Naive thymus-derived CD8-positive, alpha-beta T cell (primary cell): ENCODE data around the gene TRAF3. TPM values are rescaled to one million over a fixed set of nuclear protein-coding genes. Genes with fewer than 3 reads are reported as not detected.

Experiments used
- ATAC-seq, 2 donors: fragments of 150-1000 bp; cut with Tn5 transposase in 1 of 2; sonication (Bioruptor Pico), chemical (Tn5 transposase) in 1 of 2; 1 replicate in 1 of 2; 2 replicates in 1 of 2; pipeline ENCODE4 v1.10.0; 2021; ENCODE audit warnings: mild to moderate bottlenecking in 2 of 2, moderate library complexity in 2 of 2
- POLR2A ChIA-PET: fragments of 350-600 bp; sonication (Branson Sonifier 250); formaldehyde crosslinking; loops from one replicate; lab custom pipeline; 2021; ENCODE audit warnings: antibody characterized with exemption; lab: Charles Lee
- DNase-seq, 10 donors: peaks; one replicate each; pipeline versions ENCODE4 v3.0.0 to v3.0.0-alpha.2; 2020 to 2022
- H3K27ac Mint-ChIP-seq, 10 donors: one replicate each; pipeline ENCODE4 v1.8.0; 2020 to 2022; ENCODE audit warnings: mild to moderate bottlenecking in 10 of 10, mixed read lengths in 10 of 10, moderate library complexity in 4 of 10, inconsistent platforms in 1 of 10
- H3K27me3 Mint-ChIP-seq, 5 donors: one replicate each; pipeline ENCODE4 v1.8.0; 2021 to 2022; ENCODE audit warnings: mixed read lengths in 5 of 5
- H3K36me3 Mint-ChIP-seq, 3 donors: one replicate each; pipeline ENCODE4 v1.8.0; 2020 to 2022; ENCODE audit warnings: mixed read lengths in 3 of 3, mild to moderate bottlenecking in 2 of 3, inconsistent platforms in 1 of 3
- H3K4me1 Mint-ChIP-seq, 4 donors: one replicate each; pipeline ENCODE4 v1.8.0; 2021 to 2022; ENCODE audit warnings: mixed read lengths in 4 of 4
- H3K4me3 Mint-ChIP-seq, 10 donors: one replicate each; pipeline ENCODE4 v1.8.0; 2020 to 2022; ENCODE audit warnings: mild to moderate bottlenecking in 10 of 10, mixed read lengths in 10 of 10, moderate library complexity in 6 of 10, inconsistent platforms in 1 of 10
- H3K9me3 Mint-ChIP-seq, 9 donors: one replicate each; pipeline ENCODE4 v1.8.0; 2020 to 2022; ENCODE audit warnings: mixed read lengths in 9 of 9, mild to moderate bottlenecking in 3 of 9, inconsistent platforms in 1 of 9, moderate library complexity in 1 of 9
- polyA plus RNA-seq, 3 donors: library from polyadenylated mRNA; unstranded; fragments of 300-500 nt; fragmentation: Illumina TruSeq; gene quantifications; one replicate each; pipeline ENCODE4 v1.2.3, GENCODE V29; 2021
- total RNA-seq, 8 experiments: library from RNA in 2 of 8; stranded (reverse) in 2 of 8; gene quantifications; one replicate each; pipeline ENCODE4 v1.2.3 and lab custom pipeline; 2021 to 2026

TRAF3 gene
- total and polyA plus RNA-seq, 5 experiments from 2014 or later, result 13.3 to 45.2 (median 18.5) TPM

DNA sequence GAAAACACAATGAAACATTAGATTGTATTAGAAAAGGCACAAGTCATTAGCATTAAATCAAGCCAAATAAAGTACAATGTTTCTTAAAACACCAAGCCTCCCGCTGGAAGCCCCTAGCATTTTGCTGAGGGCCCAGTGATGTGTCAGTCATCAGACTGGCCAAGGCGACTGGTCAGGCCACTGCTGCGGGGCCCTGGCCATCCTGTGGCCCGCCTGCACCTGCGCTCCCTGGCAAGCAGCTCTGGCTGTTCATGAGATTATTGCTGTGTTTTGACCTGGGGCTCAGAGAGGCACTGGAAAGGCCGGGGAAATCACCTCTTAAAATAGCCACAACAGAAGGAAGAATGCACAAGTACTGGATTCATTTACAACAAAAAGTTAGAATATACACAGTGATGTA, 121.0 kb downstream of the TRAF3 start:
- POLR2A ChIA-PET, result no interaction called here
- Mint-ChIP-seq H3K27ac (peak overlapping the region in 4 of 10 donors; percentile 18 to 84 (median 74)), H3K27me3 (no peaks in the 10 kb centered on the region), H3K4me1 (peaks cover 12 to 50% (median 27%) of the 10 kb centered on the region in 4 donors), H3K9me3 (no peaks in the 10 kb centered on the region), H3K36me3 (peaks cover 0 to 51% (median 9%) of the 10 kb centered on the region in 3 donors), H3K4me3 (no peak overlapping the region)
- DNase-seq, result no peak
- ATAC-seq, result no peak

GRCh38 chr14:102898776-102899515, 121.7 kb downstream of the TRAF3 start:
- Mint-ChIP-seq H3K27ac (peak overlapping the region; percentile 18 to 97 (median 77)), H3K4me1 (peaks cover 14 to 55% (median 27%) of the 10 kb centered on the region in 4 donors)

DNA sequence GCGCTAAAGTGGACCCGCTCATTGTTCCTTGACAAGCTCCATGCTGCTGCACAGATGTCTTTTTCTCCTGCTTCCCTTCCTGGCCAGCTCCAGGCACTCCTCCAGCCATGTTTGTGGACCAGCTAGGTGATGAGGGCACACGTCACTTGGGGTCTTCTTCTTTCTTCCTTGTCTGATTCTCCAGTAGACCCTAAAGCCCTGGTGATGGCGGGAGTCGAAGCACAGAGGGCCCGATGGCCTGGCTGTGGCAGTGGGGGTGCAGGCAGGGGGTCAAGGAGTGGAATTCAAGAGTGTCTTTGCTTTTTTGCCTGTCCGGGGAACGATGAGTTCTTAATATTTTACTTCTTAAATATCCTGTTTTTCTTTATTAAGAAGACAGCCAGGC, 122.3 kb downstream of the TRAF3 start:
- H3K27ac Mint-ChIP-seq, result peak overlapping the region in 7 of 10 donors; percentile 41 to 97 (median 65)
- peak overlapping the region in 4 of 10 donors; percentile 6 to 27 (median 16) for H3K4me3 Mint-ChIP-seq
- peaks cover 0 to 49% (median 11%) of the 10 kb centered on the region in 3 donors for H3K36me3 Mint-ChIP-seq
- DNase-seq (no peak), ATAC-seq (no peak)
- H3K27me3 Mint-ChIP-seq, result no peaks in the 10 kb centered on the region
- peaks cover 14 to 55% (median 27%) of the 10 kb centered on the region in 4 donors for H3K4me1 Mint-ChIP-seq
- H3K9me3 Mint-ChIP-seq, result no peaks in the 10 kb centered on the region
- POLR2A ChIA-PET, result no interaction called here

More at GRCh38 chr14:102898776-102899515, 121.7 kb downstream of the TRAF3 start:
- DNase-seq, result no peak
- POLR2A ChIA-PET, result no interaction called here
- H3K9me3 Mint-ChIP-seq, result no peaks in the 10 kb centered on the region
- H3K4me3 Mint-ChIP-seq, result peak overlapping the region in 2 of 10 donors; percentile 37 to 46
- H3K36me3 Mint-ChIP-seq, result peaks cover 0 to 50% (median 11%) of the 10 kb centered on the region in 3 donors
- no peaks in the 10 kb centered on the region for H3K27me3 Mint-ChIP-seq
- ATAC-seq, result no peak

GRCh38 chr14:102900631-102901571, 123.7 kb downstream of the TRAF3 start:
- ATAC-seq (peak; percentile 91 to 92), DNase-seq (peak in 8 of 10 donors; percentile 12 to 68 (median 44))
- peak overlapping the region; percentile 82 to 97 (median 90) for H3K27ac Mint-ChIP-seq
- no peaks in the 10 kb centered on the region for H3K27me3 Mint-ChIP-seq
- peaks cover 14 to 57% (median 27%) of the 10 kb centered on the region in 4 donors for H3K4me1 Mint-ChIP-seq
- H3K4me3 Mint-ChIP-seq, result peak overlapping the region; percentile 65 to 83 (median 73)
- H3K36me3 Mint-ChIP-seq, result peaks cover 0 to 45% (median 15%) of the 10 kb centered on the region in 3 donors
- POLR2A ChIA-PET, result interaction anchor here (0.7 to 1.5 kb wide), 3 partner anchors 27 to 127 kb away, joined by 3 to 5 read pairs (median 5); no protein-coding TSS in a partner anchor
- no peaks in the 10 kb centered on the region for H3K9me3 Mint-ChIP-seq

DNA sequence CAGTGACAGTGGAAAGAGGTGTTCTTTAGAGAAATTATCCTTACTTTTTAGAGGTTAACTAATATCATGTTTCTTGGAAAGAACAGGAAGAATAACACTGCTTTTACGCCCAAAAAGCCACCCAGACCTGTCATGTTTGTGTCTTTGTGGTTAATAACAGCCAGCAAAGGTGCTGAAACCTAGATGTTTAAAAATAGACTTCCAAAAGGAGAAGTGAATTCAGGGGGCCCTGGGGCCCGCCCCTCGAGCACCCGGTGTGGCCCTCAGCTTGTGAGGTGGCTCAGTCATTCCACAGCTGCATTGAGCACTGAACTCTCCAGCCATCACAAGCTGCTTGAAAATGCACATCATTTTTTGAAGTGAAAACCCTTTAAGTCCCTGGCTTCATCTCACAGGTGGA, 124.4 kb downstream of the TRAF3 start:
- H3K4me3 Mint-ChIP-seq, result peak overlapping the region; percentile 65 to 83 (median 73)
- peaks cover 0 to 46% (median 16%) of the 10 kb centered on the region in 3 donors for H3K36me3 Mint-ChIP-seq
- peaks cover 14 to 57% (median 27%) of the 10 kb centered on the region in 4 donors for H3K4me1 Mint-ChIP-seq
- peak overlapping the region; percentile 82 to 97 (median 90) for H3K27ac Mint-ChIP-seq
- POLR2A ChIA-PET, result interaction anchor here (1.5 kb wide), 2 partner anchors 26 to 127 kb away, joined by 3 to 5 read pairs; no protein-coding TSS in a partner anchor
- H3K9me3 Mint-ChIP-seq, result no peaks in the 10 kb centered on the region
- no peaks in the 10 kb centered on the region for H3K27me3 Mint-ChIP-seq
- DNase-seq, result peak in 1 of 10 donors; percentile 30
- ATAC-seq, result peak; percentile 26 to 41

DNA sequence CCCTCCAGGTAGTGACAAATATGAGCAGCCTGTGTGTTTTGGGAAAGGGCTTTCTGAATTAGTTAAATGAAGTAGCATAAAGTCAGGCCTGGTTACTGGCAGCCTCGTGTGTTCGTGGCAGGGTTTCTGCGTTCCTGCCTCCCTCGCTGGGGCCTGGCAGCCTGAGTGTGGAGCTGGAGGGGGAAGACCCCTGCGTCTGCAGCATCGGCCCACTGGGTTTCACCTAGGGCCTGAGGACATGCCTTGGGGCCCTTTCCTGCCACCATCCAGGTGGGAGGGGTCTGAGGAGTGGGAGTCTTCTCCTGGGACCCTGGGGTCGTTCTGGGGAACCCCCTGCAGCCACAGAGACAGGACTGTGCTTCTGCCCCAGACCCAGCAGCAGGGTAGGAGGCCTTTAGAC, 124.8 kb downstream of the TRAF3 start:
- POLR2A ChIA-PET, result interaction anchor here (1.5 kb wide), 1 partner anchor 26 kb away, joined by 5 read pairs; no protein-coding TSS in a partner anchor
- H3K36me3 Mint-ChIP-seq, result peaks cover 0 to 50% (median 16%) of the 10 kb centered on the region in 3 donors

DNA sequence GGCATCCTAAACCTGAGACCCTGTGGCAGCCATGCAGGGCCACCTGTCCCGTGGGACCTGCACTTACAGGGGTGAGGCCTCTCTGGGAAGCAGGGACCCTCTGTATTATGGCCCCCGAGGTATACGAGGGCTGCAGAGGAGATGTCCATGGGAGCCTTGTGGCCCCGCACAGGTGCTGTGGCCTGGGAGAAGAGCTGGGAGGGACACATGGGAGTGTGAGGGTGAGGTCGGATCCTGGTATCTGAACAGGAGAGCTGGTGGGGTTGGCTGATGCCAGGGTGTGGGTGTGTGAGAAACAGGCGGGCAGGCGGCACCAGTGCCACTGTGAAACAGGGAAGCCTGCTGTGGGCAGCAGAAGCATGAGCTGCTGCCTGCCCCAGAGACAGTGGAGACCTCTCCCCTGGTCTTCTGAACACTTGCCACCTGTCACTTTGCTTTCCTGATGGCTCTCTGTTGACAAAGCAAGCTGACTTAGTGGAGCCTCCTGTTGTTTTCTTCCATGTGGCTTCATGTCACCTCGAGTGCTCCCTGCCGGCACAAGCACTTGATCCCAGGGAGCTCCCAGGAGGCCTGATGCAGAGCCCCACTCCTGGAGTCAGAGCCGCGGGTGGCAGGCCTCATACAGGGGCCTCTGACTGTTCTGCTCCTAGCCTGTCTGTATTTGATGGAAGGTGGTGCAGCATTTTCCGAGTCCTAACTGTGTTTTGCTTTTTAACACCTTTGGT, 125.4 kb downstream of the TRAF3 start:
- H3K27ac Mint-ChIP-seq, result peak overlapping the region; percentile 57 to 97 (median 72)

More for the DNA sequence above, 124.8 kb downstream of the TRAF3 start:
- Mint-ChIP-seq H3K9me3 (no peaks in the 10 kb centered on the region), H3K27me3 (no peaks in the 10 kb centered on the region), H3K27ac (peak overlapping the region; percentile 40 to 97 (median 90)), H3K4me1 (peaks cover 14 to 57% (median 27%) of the 10 kb centered on the region in 4 donors), H3K4me3 (peak overlapping the region in 3 of 10 donors; percentile 68 to 78 (median 76))
- DNase-seq, result no peak
- ATAC-seq, result no peak

GRCh38 chr14:102903248-102903888, 126.1 kb downstream of the TRAF3 start:
- H3K36me3 Mint-ChIP-seq, result peaks cover 0 to 51% (median 16%) of the 10 kb centered on the region in 3 donors

More for the DNA sequence above, 125.4 kb downstream of the TRAF3 start:
- Mint-ChIP-seq H3K27me3 (no peaks in the 10 kb centered on the region), H3K4me1 (peaks cover 14 to 56% (median 27%) of the 10 kb centered on the region in 4 donors), H3K9me3 (no peaks in the 10 kb centered on the region), H3K36me3 (peaks cover 0 to 49% (median 16%) of the 10 kb centered on the region in 3 donors), H3K4me3 (no peak overlapping the region)
- DNase-seq, result no peak
- POLR2A ChIA-PET, result no interaction called here
- ATAC-seq, result no peak

GRCh38 chr14:102903889-102904512, 126.8 kb downstream of the TRAF3 start:
- DNase-seq (no peak), ATAC-seq (no peak)
- Mint-ChIP-seq H3K27me3 (no peaks in the 10 kb centered on the region), H3K4me3 (no peak overlapping the region), H3K36me3 (peaks cover 0 to 46% (median 16%) of the 10 kb centered on the region in 3 donors), H3K27ac (peak overlapping the region in 5 of 10 donors; percentile 7 to 97 (median 66)), H3K4me1 (peaks cover 14 to 47% (median 21%) of the 10 kb centered on the region in 4 donors), H3K9me3 (no peaks in the 10 kb centered on the region)
- POLR2A ChIA-PET, result interaction anchor here (0.7 kb wide), 1 partner anchor 11 kb away, joined by 4 read pairs; no protein-coding TSS in a partner anchor

More at GRCh38 chr14:102903248-102903888, 126.1 kb downstream of the TRAF3 start:
- ATAC-seq (no peak), DNase-seq (no peak)
- H3K4me3 Mint-ChIP-seq, result no peak overlapping the region
- POLR2A ChIA-PET, result no interaction called here
- H3K27me3 Mint-ChIP-seq, result no peaks in the 10 kb centered on the region
- peak overlapping the region in 7 of 10 donors; percentile 3 to 97 (median 66) for H3K27ac Mint-ChIP-seq
- peaks cover 14 to 53% (median 26%) of the 10 kb centered on the region in 4 donors for H3K4me1 Mint-ChIP-seq
- no peaks in the 10 kb centered on the region for H3K9me3 Mint-ChIP-seq

DNA sequence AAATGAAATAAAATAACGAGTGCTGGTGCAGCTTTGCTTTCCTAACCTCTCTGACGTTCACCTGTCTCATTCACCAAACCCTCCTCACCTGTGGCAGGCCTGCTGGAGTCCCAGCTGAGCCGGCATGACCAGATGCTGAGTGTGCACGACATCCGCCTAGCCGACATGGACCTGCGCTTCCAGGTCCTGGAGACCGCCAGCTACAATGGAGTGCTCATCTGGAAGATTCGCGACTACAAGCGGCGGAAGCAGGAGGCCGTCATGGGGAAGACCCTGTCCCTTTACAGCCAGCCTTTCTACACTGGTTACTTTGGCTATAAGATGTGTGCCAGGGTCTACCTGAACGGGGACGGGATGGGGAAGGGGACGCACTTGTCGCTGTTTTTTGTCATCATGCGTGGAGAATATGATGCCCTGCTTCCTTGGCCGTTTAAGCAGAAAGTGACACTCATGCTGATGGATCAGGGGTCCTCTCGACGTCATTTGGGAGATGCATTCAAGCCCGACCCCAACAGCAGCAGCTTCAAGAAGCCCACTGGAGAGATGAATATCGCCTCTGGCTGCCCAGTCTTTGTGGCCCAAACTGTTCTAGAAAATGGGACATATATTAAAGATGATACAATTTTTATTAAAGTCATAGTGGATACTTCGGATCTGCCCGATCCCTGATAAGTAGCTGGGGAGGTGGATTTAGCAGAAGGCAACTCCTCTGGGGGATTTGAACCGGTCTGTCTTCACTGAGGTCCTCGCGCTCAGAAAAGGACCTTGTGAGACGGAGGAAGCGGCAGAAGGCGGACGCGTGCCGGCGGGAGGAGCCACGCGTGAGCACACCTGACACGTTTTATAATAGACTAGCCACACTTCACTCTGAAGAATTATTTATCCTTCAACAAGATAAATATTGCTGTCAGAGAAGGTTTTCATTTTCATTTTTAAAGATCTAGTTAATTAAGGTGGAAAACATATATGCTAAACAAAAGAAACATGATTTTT, 128.2 kb downstream of the TRAF3 start:
- DNase-seq, result no peak
- Mint-ChIP-seq H3K36me3 (peaks cover 0 to 40% (median 12%) of the 10 kb centered on the region in 3 donors), H3K4me1 (peaks cover 11 to 37% (median 20%) of the 10 kb centered on the region in 4 donors), H3K4me3 (no peak overlapping the region), H3K27ac (peak overlapping the region in 4 of 10 donors; percentile 10 to 60 (median 31)), H3K9me3 (no peaks in the 10 kb centered on the region), H3K27me3 (no peaks in the 10 kb centered on the region)
- ATAC-seq, result no peak
- POLR2A ChIA-PET, result no interaction called here
